Measurements from ENCODE around the gene HCFC1R1.

The HCFC1R1 gene

DNA sequence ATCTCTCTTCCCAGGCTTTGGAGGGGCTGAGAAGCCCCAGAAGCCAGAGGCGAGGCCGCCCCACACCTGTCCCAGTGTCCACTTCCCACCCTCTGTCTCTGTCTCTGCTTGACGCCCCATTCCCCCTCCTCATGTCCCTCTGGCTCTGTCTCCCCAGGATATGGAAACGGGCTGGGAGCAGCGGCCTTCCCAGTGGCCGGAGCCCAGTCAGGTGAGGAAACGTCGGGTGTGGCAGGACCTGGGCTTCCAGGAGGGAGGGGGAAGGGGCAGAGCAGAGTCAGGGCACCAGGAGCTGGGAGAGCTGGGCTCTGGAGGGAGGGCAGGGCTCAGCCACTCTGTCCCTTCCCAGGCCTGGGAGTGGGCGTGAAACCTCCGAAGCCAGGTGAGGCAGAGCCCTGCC, 32.9 kb downstream of the HCFC1R1 start:
- Histone ChIP-seq H3K9me3 (ENCODE audit: control insufficient read depth, low read length) (no peaks in the 10 kb centered on the region), H3K4me1 (no peaks in the 10 kb centered on the region), H3K27me3 (ENCODE audit: control insufficient read depth, insufficient read depth, low read length) (no peaks in the 10 kb centered on the region), H3K36me3 (ENCODE audit: control insufficient read depth, insufficient read depth, low read length) (no peaks in the 10 kb centered on the region), H3K79me2 (no peaks in the 10 kb centered on the region), H3K4me3 (ENCODE audit: low read depth, low read length) (no peak overlapping the region), H2AFZ (no peak overlapping the region), H3K27ac (no peak overlapping the region), H3K9ac (no peak overlapping the region), H3K4me2 (ENCODE audit: low read length) (no peak overlapping the region)
- TF ChIP-seq, protein P1, sequence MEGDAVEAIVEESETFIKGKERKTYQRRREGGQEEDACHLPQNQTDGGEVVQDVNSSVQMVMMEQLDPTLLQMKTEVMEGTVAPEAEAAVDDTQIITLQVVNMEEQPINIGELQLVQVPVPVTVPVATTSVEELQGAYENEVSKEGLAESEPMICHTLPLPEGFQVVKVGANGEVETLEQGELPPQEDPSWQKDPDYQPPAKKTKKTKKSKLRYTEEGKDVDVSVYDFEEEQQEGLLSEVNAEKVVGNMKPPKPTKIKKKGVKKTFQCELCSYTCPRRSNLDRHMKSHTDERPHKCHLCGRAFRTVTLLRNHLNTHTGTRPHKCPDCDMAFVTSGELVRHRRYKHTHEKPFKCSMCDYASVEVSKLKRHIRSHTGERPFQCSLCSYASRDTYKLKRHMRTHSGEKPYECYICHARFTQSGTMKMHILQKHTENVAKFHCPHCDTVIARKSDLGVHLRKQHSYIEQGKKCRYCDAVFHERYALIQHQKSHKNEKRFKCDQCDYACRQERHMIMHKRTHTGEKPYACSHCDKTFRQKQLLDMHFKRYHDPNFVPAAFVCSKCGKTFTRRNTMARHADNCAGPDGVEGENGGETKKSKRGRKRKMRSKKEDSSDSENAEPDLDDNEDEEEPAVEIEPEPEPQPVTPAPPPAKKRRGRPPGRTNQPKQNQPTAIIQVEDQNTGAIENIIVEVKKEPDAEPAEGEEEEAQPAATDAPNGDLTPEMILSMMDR (IDR thresholded peaks at IDR 0.05) = no peak

DNA sequence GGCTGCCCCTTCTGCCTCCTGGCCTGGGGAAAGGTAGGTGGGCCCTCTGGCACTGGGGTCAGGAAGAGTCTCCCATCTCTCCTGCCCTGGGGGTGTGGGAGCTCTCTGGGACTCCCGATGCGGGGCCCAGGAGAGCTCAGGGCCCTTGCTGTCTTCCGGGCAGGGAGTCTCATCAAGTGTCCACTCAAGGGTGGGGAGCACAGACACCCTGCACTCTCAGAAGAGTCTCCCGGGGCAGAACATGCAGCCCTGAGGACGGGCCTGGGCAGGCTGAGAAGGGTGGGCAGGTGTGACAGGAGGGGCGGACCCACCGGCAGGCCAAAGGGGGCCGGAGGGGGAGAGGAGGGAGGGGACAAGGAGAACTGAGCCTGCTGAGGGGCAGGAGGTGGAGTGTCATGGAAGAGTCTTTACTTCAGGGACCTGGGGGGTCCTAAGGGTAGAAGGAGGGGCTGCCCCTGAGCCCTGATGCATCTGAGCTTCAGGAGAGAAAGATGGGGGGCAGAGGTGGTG, 35.1 kb downstream of the HCFC1R1 start:
- no peaks in the 10 kb centered on the region for H3K79me2 ChIP-seq
- no peak overlapping the region for H3K9ac ChIP-seq
- no peak overlapping the region for H3K4me2 ChIP-seq (ENCODE audit: low read length)
- no peaks in the 10 kb centered on the region for H3K36me3 ChIP-seq (ENCODE audit: control insufficient read depth, insufficient read depth, low read length)
- no peaks in the 10 kb centered on the region for H3K9me3 ChIP-seq (ENCODE audit: control insufficient read depth, low read length)
- H3K4me3 ChIP-seq (ENCODE audit: low read depth, low read length) = no peak overlapping the region
- no peak overlapping the region for H3K27ac ChIP-seq
- no peak overlapping the region for H2AFZ ChIP-seq
- TF ChIP-seq, protein P1 (IDR thresholded peaks at IDR 0.05) = no peak
- H3K4me1 ChIP-seq = peaks cover 3% of the 10 kb centered on the region
- no peaks in the 10 kb centered on the region for H3K27me3 ChIP-seq (ENCODE audit: control insufficient read depth, insufficient read depth, low read length)

DNA sequence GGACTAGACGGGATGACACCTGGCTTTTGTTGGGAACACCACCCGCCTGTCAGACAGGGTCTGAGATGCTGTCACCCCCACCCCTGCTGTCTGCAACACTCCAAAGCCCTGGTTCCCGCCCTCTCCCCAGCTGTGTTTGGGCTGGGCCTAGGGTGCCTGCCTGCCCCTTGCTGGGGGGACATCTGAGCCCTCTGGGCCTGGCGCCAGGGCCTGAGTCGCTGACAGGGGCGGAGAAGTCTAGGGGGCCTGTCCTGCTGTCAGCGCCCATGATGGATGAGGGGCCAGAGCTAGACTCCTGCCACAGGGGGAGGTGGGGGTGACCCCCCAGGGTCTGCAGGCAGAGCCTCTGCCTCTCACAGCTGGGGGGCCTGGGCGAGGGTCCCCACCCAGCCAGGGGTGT, 35.9 kb downstream of the HCFC1R1 start:
- H3K9ac ChIP-seq = no peak overlapping the region
- TF ChIP-seq, protein P1 (IDR thresholded peaks at IDR 0.05) = no peak

DNA sequence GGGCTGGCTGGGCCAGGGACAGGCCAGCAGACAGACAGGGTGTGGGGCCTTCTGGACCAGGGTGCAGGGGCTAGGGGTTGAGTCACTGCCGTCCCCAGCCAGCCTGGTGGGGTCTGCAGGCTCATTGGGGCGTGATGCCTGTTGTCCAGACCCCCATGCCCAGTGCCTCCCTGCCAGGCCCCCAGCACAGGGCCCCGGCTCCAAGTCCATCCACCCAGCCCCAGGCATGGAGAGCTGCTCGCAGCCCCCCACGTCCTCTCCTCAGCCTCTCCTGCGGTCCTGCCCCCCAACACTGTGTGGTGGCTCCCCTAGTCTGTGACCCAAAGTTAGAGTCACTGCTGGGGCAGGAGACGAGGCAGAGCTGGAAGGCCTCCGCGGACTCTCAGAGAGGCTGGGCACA, 36.5 kb downstream of the HCFC1R1 start:
- Histone ChIP-seq H3K36me3 (ENCODE audit: control insufficient read depth, insufficient read depth, low read length) (no peaks in the 10 kb centered on the region), H3K4me1 (peaks cover 3% of the 10 kb centered on the region), H3K79me2 (no peaks in the 10 kb centered on the region), H3K4me2 (ENCODE audit: low read length) (no peak overlapping the region), H2AFZ (no peak overlapping the region), H3K9me3 (ENCODE audit: control insufficient read depth, low read length) (no peaks in the 10 kb centered on the region), H3K4me3 (ENCODE audit: low read depth, low read length) (no peak overlapping the region), H3K9ac (no peak overlapping the region), H3K27me3 (ENCODE audit: control insufficient read depth, insufficient read depth, low read length) (no peaks in the 10 kb centered on the region), H3K27ac (no peak overlapping the region)
- TF ChIP-seq, protein P1 (IDR thresholded peaks at IDR 0.05) = no peak

More for the DNA sequence above, 35.9 kb downstream of the HCFC1R1 start:
- Histone ChIP-seq H3K4me3 (ENCODE audit: low read depth, low read length) (no peak overlapping the region), H3K9me3 (ENCODE audit: control insufficient read depth, low read length) (no peaks in the 10 kb centered on the region), H3K36me3 (ENCODE audit: control insufficient read depth, insufficient read depth, low read length) (no peaks in the 10 kb centered on the region), H3K27ac (no peak overlapping the region), H3K27me3 (ENCODE audit: control insufficient read depth, insufficient read depth, low read length) (no peaks in the 10 kb centered on the region), H2AFZ (no peak overlapping the region), H3K4me1 (peaks cover 3% of the 10 kb centered on the region), H3K4me2 (ENCODE audit: low read length) (no peak overlapping the region), H3K79me2 (no peaks in the 10 kb centered on the region)

DNA sequence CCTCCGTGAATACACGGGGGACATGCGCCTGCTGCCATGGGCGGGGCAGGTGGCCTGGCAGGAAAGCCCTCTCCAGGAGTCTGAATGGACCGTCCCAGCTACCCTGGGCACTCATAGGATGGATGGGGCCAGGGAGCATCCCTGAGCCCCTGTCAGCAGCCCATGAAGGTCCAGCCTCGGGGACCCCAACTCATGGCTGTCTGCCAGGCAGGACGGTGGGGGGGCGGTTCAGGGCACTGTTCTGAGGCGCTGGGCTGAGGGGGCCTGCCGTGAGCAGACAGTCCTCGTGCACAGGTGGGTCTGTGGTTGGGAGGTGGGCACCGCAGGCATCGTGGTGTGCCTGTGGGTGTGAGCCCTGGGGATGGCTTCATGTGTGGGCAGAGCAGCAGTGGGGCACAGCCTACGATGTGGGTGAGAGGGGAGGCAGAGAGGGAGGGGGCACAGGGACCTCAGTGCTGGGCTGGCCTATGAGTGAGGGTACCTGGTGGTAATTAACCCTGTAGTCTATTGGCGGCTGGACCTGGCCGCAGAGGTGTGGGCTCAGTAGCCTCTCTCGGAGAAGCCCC, 37.0 kb downstream of the HCFC1R1 start:
- peaks cover 3% of the 10 kb centered on the region for H3K4me1 ChIP-seq
- H3K27ac ChIP-seq = no peak overlapping the region
- no peaks in the 10 kb centered on the region for H3K36me3 ChIP-seq (ENCODE audit: control insufficient read depth, insufficient read depth, low read length)
- TF ChIP-seq, protein P1 (IDR thresholded peaks at IDR 0.05) = no peak
- H3K9me3 ChIP-seq (ENCODE audit: control insufficient read depth, low read length) = no peaks in the 10 kb centered on the region
- H3K9ac ChIP-seq = no peak overlapping the region
- H3K27me3 ChIP-seq (ENCODE audit: control insufficient read depth, insufficient read depth, low read length) = no peaks in the 10 kb centered on the region
- no peak overlapping the region for H3K4me2 ChIP-seq (ENCODE audit: low read length)
- no peaks in the 10 kb centered on the region for H3K79me2 ChIP-seq
- no peak overlapping the region for H3K4me3 ChIP-seq (ENCODE audit: low read depth, low read length)
- H2AFZ ChIP-seq = no peak overlapping the region
